Hepatocyte (in vitro differentiated cells): ENCODE results near the gene RALA.

Experiments used
- EZH2phosphoT487 ChIP-seq: fragments of 200-600 bp; sonication (generic); IDR thresholded peaks from one replicate; pipeline ENCODE4 v1.6.1; 2018; ENCODE audit warnings: antibody characterized with exemption, mild to moderate bottlenecking, low read depth, moderate library complexity; ENCODE audit not compliant: unreplicated experiment, severe bottlenecking
- TF ChIP-seq, protein P1 (sequence below): fragments of 200-600 bp; sonication (generic); IDR thresholded peaks from 2 replicates; pipeline ENCODE4 v1.5.1; 2016; ENCODE audit warnings: antibody characterized with exemption, mild to moderate bottlenecking; ENCODE audit not compliant: poor library complexity

- TF ChIP-seq, protein P1, sequence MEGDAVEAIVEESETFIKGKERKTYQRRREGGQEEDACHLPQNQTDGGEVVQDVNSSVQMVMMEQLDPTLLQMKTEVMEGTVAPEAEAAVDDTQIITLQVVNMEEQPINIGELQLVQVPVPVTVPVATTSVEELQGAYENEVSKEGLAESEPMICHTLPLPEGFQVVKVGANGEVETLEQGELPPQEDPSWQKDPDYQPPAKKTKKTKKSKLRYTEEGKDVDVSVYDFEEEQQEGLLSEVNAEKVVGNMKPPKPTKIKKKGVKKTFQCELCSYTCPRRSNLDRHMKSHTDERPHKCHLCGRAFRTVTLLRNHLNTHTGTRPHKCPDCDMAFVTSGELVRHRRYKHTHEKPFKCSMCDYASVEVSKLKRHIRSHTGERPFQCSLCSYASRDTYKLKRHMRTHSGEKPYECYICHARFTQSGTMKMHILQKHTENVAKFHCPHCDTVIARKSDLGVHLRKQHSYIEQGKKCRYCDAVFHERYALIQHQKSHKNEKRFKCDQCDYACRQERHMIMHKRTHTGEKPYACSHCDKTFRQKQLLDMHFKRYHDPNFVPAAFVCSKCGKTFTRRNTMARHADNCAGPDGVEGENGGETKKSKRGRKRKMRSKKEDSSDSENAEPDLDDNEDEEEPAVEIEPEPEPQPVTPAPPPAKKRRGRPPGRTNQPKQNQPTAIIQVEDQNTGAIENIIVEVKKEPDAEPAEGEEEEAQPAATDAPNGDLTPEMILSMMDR, result no peak
- TF ChIP-seq EZH2phosphoT487, result no peak
Measured at GRCh38 chr7:39686261-39686924, 63.0 kb downstream of the RALA start.
